Measurements from ENCODE around the gene DOCK1. TPM values are rescaled to one million over a fixed set of nuclear protein-coding genes. Genes with fewer than 3 reads are reported as not detected.

Gene DOCK1
- total RNA-seq, 3 donors from 2014 or later: 0.11 to 0.15 (median 0.14) TPM

- no peaks in the 10 kb centered on the region for H3K4me1 Mint-ChIP-seq (ENCODE audit: low read depth)
- H3K4me3 Mint-ChIP-seq: no peak overlapping the region
Observed at GRCh38 chr10:127322286-127322685, 417.1 kb downstream of the DOCK1 start.

GRCh38 chr10:127325506-127325905, 420.3 kb downstream of the DOCK1 start:
- no peak for DNase-seq
- Mint-ChIP-seq H3K9me3 (no peaks in the 10 kb centered on the region), H3K27me3 (ENCODE audit: low read depth) (no peaks in the 10 kb centered on the region), H3K4me3 (no peak overlapping the region), H3K36me3 (ENCODE audit: insufficient read depth) (no peaks in the 10 kb centered on the region), H3K4me1 (ENCODE audit: low read depth) (no peaks in the 10 kb centered on the region)
- no peak for ATAC-seq

More at GRCh38 chr10:127322286-127322685, 417.1 kb downstream of the DOCK1 start:
- DNase-seq (no peak), ATAC-seq (no peak)
- Mint-ChIP-seq H3K27me3 (ENCODE audit: low read depth) (no peaks in the 10 kb centered on the region), H3K36me3 (ENCODE audit: insufficient read depth) (no peaks in the 10 kb centered on the region), H3K9me3 (no peaks in the 10 kb centered on the region)

GRCh38 chr10:127326883-127327282, 421.7 kb downstream of the DOCK1 start:
- H3K27me3 Mint-ChIP-seq (ENCODE audit: low read depth): no peaks in the 10 kb centered on the region
- H3K4me3 Mint-ChIP-seq: no peak overlapping the region
- DNase-seq: no peak
- no peaks in the 10 kb centered on the region for H3K4me1 Mint-ChIP-seq (ENCODE audit: low read depth)
- H3K36me3 Mint-ChIP-seq (ENCODE audit: insufficient read depth): no peaks in the 10 kb centered on the region
- no peak for ATAC-seq
- no peaks in the 10 kb centered on the region for H3K9me3 Mint-ChIP-seq

GRCh38 chr10:127331696-127332095, 426.5 kb downstream of the DOCK1 start:
- Mint-ChIP-seq H3K4me3 (no peak overlapping the region), H3K36me3 (ENCODE audit: insufficient read depth) (no peaks in the 10 kb centered on the region), H3K9me3 (no peaks in the 10 kb centered on the region), H3K4me1 (ENCODE audit: low read depth) (peaks cover 3% of the 10 kb centered on the region), H3K27me3 (ENCODE audit: low read depth) (peaks cover 3% of the 10 kb centered on the region)
- ATAC-seq: no peak
- DNase-seq: no peak

- H3K9me3 Mint-ChIP-seq: no peaks in the 10 kb centered on the region
- peaks cover 3% of the 10 kb centered on the region for H3K4me1 Mint-ChIP-seq (ENCODE audit: low read depth)
- no peaks in the 10 kb centered on the region for H3K36me3 Mint-ChIP-seq (ENCODE audit: insufficient read depth)
- H3K4me3 Mint-ChIP-seq: no peak overlapping the region
- no peak for DNase-seq
- no peak for ATAC-seq
- peaks cover 3% of the 10 kb centered on the region for H3K27me3 Mint-ChIP-seq (ENCODE audit: low read depth)
Observed at GRCh38 chr10:127332631-127333030, 427.4 kb downstream of the DOCK1 start.

- ATAC-seq (no peak), DNase-seq (no peak)
- no peaks in the 10 kb centered on the region for H3K36me3 Mint-ChIP-seq (ENCODE audit: insufficient read depth)
- peaks cover 3% of the 10 kb centered on the region for H3K4me1 Mint-ChIP-seq (ENCODE audit: low read depth)
- H3K4me3 Mint-ChIP-seq: no peak overlapping the region
- H3K9me3 Mint-ChIP-seq: no peaks in the 10 kb centered on the region
- no peaks in the 10 kb centered on the region for H3K27me3 Mint-ChIP-seq (ENCODE audit: low read depth)
Observed at GRCh38 chr10:127337801-127338200, 432.6 kb downstream of the DOCK1 start.

GRCh38 chr10:127338399-127339110, 433.3 kb downstream of the DOCK1 start:
- H3K4me1 Mint-ChIP-seq (ENCODE audit: low read depth): peaks cover 2% of the 10 kb centered on the region
- no peaks in the 10 kb centered on the region for H3K27me3 Mint-ChIP-seq (ENCODE audit: low read depth)
- no peaks in the 10 kb centered on the region for H3K9me3 Mint-ChIP-seq
- H3K4me3 Mint-ChIP-seq: no peak overlapping the region
- H3K36me3 Mint-ChIP-seq (ENCODE audit: insufficient read depth): no peaks in the 10 kb centered on the region
- no peak for DNase-seq
- ATAC-seq: no peak

GRCh38 chr10:127343821-127344220, 438.6 kb downstream of the DOCK1 start:
- Mint-ChIP-seq H3K27me3 (ENCODE audit: low read depth) (no peaks in the 10 kb centered on the region), H3K9me3 (no peaks in the 10 kb centered on the region), H3K4me3 (no peak overlapping the region), H3K4me1 (ENCODE audit: low read depth) (no peaks in the 10 kb centered on the region), H3K36me3 (ENCODE audit: insufficient read depth) (no peaks in the 10 kb centered on the region)
- no peak for ATAC-seq
- no peak for DNase-seq

GRCh38 chr10:127344346-127344745, 439.1 kb downstream of the DOCK1 start:
- H3K4me1 Mint-ChIP-seq (ENCODE audit: low read depth): no peaks in the 10 kb centered on the region
- no peaks in the 10 kb centered on the region for H3K27me3 Mint-ChIP-seq (ENCODE audit: low read depth)
- ATAC-seq: no peak
- H3K9me3 Mint-ChIP-seq: no peaks in the 10 kb centered on the region
- H3K36me3 Mint-ChIP-seq (ENCODE audit: insufficient read depth): no peaks in the 10 kb centered on the region
- no peak for DNase-seq
- H3K4me3 Mint-ChIP-seq: no peak overlapping the region

GRCh38 chr10:127345231-127345965, 440.2 kb downstream of the DOCK1 start:
- Mint-ChIP-seq H3K9me3 (no peaks in the 10 kb centered on the region), H3K4me3 (no peak overlapping the region), H3K36me3 (ENCODE audit: insufficient read depth) (no peaks in the 10 kb centered on the region), H3K27me3 (ENCODE audit: low read depth) (no peaks in the 10 kb centered on the region), H3K4me1 (ENCODE audit: low read depth) (no peaks in the 10 kb centered on the region)
- DNase-seq (no peak), ATAC-seq (no peak)

GRCh38 chr10:127346604-127347003, 441.4 kb downstream of the DOCK1 start:
- ATAC-seq: peak; percentile 25 to 40
- H3K27me3 Mint-ChIP-seq (ENCODE audit: low read depth): no peaks in the 10 kb centered on the region
- no peak for DNase-seq
- H3K36me3 Mint-ChIP-seq (ENCODE audit: insufficient read depth): no peaks in the 10 kb centered on the region
- no peak overlapping the region for H3K4me3 Mint-ChIP-seq
- H3K4me1 Mint-ChIP-seq (ENCODE audit: low read depth): no peaks in the 10 kb centered on the region
- no peaks in the 10 kb centered on the region for H3K9me3 Mint-ChIP-seq

- Mint-ChIP-seq H3K4me3 (no peak overlapping the region), H3K4me1 (ENCODE audit: low read depth) (no peaks in the 10 kb centered on the region), H3K36me3 (ENCODE audit: insufficient read depth) (no peaks in the 10 kb centered on the region), H3K27me3 (ENCODE audit: low read depth) (no peaks in the 10 kb centered on the region), H3K9me3 (no peaks in the 10 kb centered on the region)
- ATAC-seq (no peak), DNase-seq (no peak)
Observed at GRCh38 chr10:127347202-127347959, 442.2 kb downstream of the DOCK1 start.

- H3K4me1 Mint-ChIP-seq (ENCODE audit: low read depth): no peaks in the 10 kb centered on the region
- no peaks in the 10 kb centered on the region for H3K9me3 Mint-ChIP-seq
- ATAC-seq (no peak), DNase-seq (no peak)
- no peak overlapping the region for H3K4me3 Mint-ChIP-seq
- no peaks in the 10 kb centered on the region for H3K36me3 Mint-ChIP-seq (ENCODE audit: insufficient read depth)
- H3K27me3 Mint-ChIP-seq (ENCODE audit: low read depth): no peaks in the 10 kb centered on the region
Observed at GRCh38 chr10:127349737-127350136, 444.5 kb downstream of the DOCK1 start.

GRCh38 chr10:127351542-127351941, 446.3 kb downstream of the DOCK1 start:
- H3K4me3 Mint-ChIP-seq: no peak overlapping the region

More at GRCh38 chr10:127351542-127351941, 446.3 kb downstream of the DOCK1 start:
- ATAC-seq (no peak), DNase-seq (no peak)
- H3K4me1 Mint-ChIP-seq (ENCODE audit: low read depth): no peaks in the 10 kb centered on the region
- H3K27me3 Mint-ChIP-seq (ENCODE audit: low read depth): no peaks in the 10 kb centered on the region
- H3K9me3 Mint-ChIP-seq: no peaks in the 10 kb centered on the region
- no peaks in the 10 kb centered on the region for H3K36me3 Mint-ChIP-seq (ENCODE audit: insufficient read depth)

All from activated T-cell treated with anti-CD3 and anti-CD28 coated beads, Interleukin-2, amount 50 U/mL, for 4 hours (primary cell).